Inferior parietal cortex (tissue), 1 donor: ENCODE measurements around the gene CFAP97.
"Not testable (repeated sequence)": the region's sequence is repeated elsewhere in the genome, so short reads cannot be mapped to it uniquely, and the experiment has no call there.

Source experiments
- DNase-seq: peaks from one replicate; pipeline ENCODE4 v3.0.0-alpha.2; 2016; ENCODE audit errors: extremely low spot score

CFAP97 gene

GRCh38 chr4:185142912-185143600 is 60.7 kb downstream of the CFAP97 start, which contains the start of gene SLC25A4:
SLC25A4 (plus strand) TSS chr4:185143266; CDS start chr4:185143373, 107 bp downstream.
- DNase-seq = peak; percentile 88

- DNase-seq = peak; percentile 51
Observed at GRCh38 chr4:185142564-185142911, 61.3 kb downstream of the CFAP97 start.

GRCh38 chr4:185141777-185142176 is 62.0 kb downstream of the CFAP97 start:
- DNase-seq = no peak

GRCh38 chr4:185139736-185140135 is 64.1 kb downstream of the CFAP97 start:
- DNase-seq = no peak

- no peak for DNase-seq
Observed at GRCh38 chr4:185138161-185138560, 65.6 kb downstream of the CFAP97 start.

GRCh38 chr4:185137233-185137925 is 66.4 kb downstream of the CFAP97 start:
- no peak for DNase-seq

GRCh38 chr4:185134307-185134869 is 69.4 kb downstream of the CFAP97 start:
- DNase-seq = peak; percentile 74

GRCh38 chr4:185128272-185129119 is 75.3 kb downstream of the CFAP97 start:
- no peak for DNase-seq

GRCh38 chr4:185127021-185127925 is 76.5 kb downstream of the CFAP97 start:
- no peak for DNase-seq

GRCh38 chr4:185124006-185124405 is 79.8 kb downstream of the CFAP97 start:
- DNase-seq = no peak

- DNase-seq = no peak
Observed at GRCh38 chr4:185122681-185123345, 81.0 kb downstream of the CFAP97 start.

- no peak for DNase-seq
Observed at GRCh38 chr4:185120631-185120946, 83.2 kb downstream of the CFAP97 start.

GRCh38 chr4:185119927-185120630 is 83.7 kb downstream of the CFAP97 start:
- no peak for DNase-seq

- DNase-seq = not testable (repeated sequence)
Observed at GRCh38 chr4:185119467-185119866, 84.3 kb downstream of the CFAP97 start.

- DNase-seq = no peak
Observed at GRCh38 chr4:185118876-185119275, 84.9 kb downstream of the CFAP97 start.

GRCh38 chr4:185117300-185117934 is 86.4 kb downstream of the CFAP97 start:
- no peak for DNase-seq

- DNase-seq = peak; percentile 23
Observed at GRCh38 chr4:185115827-185116232, 88.0 kb downstream of the CFAP97 start.

- DNase-seq = no peak
Observed at GRCh38 chr4:185113340-185113739, 90.5 kb downstream of the CFAP97 start.

GRCh38 chr4:185112104-185112503 is 91.7 kb downstream of the CFAP97 start:
- DNase-seq = no peak
